Right cardiac atrium (tissue), 5 donors: Measurements from ENCODE around the gene NAPB. TPM values are rescaled to one million over a fixed set of nuclear protein-coding genes. Genes with fewer than 3 reads are reported as not detected.

Experiments
- ATAC-seq, 2 donors: fragments of 200-7000 bp; cut with Tn5 transposase; one replicate each; pipeline versions ENCODE4 v1.8.0 to v1.9.1; 2020; ENCODE audit warnings: moderate library complexity in 2 of 2, mild to moderate bottlenecking in 1 of 2
- DNase-seq, 3 donors: peaks; one replicate each; pipeline ENCODE4 v3.0.0-alpha.2; 2020
- H3K27ac ChIP-seq: one replicate; pipeline ENCODE4 v1.5.1; 2013; ENCODE audit warnings: mild to moderate bottlenecking, low read length, control low read depth, moderate library complexity
- H3K27me3 ChIP-seq: one replicate; pipeline ENCODE4 v1.6.1; 2013; ENCODE audit not compliant: control insufficient read depth, insufficient read depth
- H3K4me1 ChIP-seq: one replicate; pipeline ENCODE4 v1.6.1; 2013; ENCODE audit warnings: low read length; ENCODE audit not compliant: control insufficient read depth, insufficient read depth
- H3K4me3 ChIP-seq: one replicate; pipeline ENCODE4 v1.5.1; 2013; ENCODE audit warnings: low read length, control low read depth
- H3K9me3 ChIP-seq: one replicate; pipeline ENCODE4 v1.6.1; 2013; ENCODE audit warnings: low read length; ENCODE audit not compliant: control insufficient read depth
- WGBS: extraction: QIAGEN DNeasy Blood & Tissue Kit; methylation state at CpG from one replicate; pipeline ENCODE4 v1.1.7; 2013; 5-methylcytosine and 5-hydroxymethylcytosine counted together
- intact Hi-C, 4 donors: fragments of 100-400 bp; cut with DNase I; formaldehyde crosslinking; loops; one replicate each; pipeline versions ENCODE4 v1.11.0 to v1.14.0; 2022 to 2023
- polyA plus RNA-seq: library from polyadenylated mRNA; stranded (reverse); fragments of 200-250 nt; gene quantifications from one replicate; pipeline ENCODE4 v1.2.3, GENCODE V29; 2013
- total RNA-seq, 4 donors: library from RNA; stranded (reverse); fragmentation: NEBNext Ultra II Directional; extraction: Animal tissue kit (Norgen Biotek cat#: 25700); gene quantifications; one replicate each; pipeline ENCODE4 v1.2.1, GENCODE V29; 2021
- donor health status: healthy with polysubstance abuse.
- donor health status: DM: no; HTN: yes; CAD: no.
- donor health status: DM: no; HTN: no; CAD: no.
- donor health status: DM: no; HTN: yes; CAD: no; lungs with severe emphysema.
- donor health status: DM: yes; HTN: yes; CAD: no.

Gene NAPB
- total and polyA plus RNA-seq, 5 donors = 4.3 to 8.7 (median 7.6) TPM

DNA sequence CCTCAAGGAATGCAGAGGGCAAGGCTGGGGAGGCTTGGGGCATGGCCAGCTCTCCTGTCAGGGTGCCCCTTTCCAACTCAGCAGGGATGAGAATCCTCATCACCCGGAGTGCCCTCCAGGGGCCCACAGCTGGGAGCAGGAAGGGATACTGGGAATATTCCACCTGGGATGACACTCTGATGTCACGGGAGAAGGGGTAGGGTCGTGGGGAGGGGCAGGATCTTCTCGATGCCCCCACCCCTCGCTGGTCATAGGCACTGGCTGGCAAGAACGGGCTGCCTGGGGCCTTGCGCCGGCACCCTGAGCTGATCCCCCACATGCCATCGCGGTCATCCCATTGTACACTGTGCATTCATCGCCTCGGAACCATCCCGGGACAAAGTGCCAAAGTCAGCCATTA lies 81.3 kb downstream of the NAPB start:
- ATAC-seq = peak in 1 of 2 donors; percentile 39

DNA sequence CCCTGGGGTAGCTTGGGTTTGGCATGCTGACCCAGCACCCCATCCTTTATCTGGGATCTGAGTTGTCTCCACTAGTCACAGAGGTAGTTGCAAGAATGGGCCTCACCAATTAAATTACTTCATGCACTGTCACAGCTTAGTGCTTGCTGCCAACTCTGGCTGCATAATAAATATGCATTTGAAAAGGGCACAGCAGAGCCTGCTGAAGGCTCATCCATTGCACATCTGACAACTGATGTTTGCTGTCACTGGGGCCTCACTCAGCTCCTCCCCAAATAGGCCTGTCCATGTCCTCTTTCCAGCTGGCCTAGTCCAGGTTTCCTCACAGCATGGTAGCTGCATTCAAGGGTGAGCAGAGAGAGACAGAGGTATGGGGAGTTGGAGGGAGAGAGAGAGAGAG lies 84.0 kb downstream of the NAPB start:
- Histone ChIP-seq H3K4me1 (no peaks in the 10 kb centered on the region), H3K27me3 (no peaks in the 10 kb centered on the region), H3K27ac (no peak overlapping the region), H3K9me3 (no peaks in the 10 kb centered on the region), H3K4me3 (no peak overlapping the region)
- ATAC-seq (no peak), DNase-seq (no peak)
- intact Hi-C loops = loop anchor here in 3 of 4 donors (10.0 kb wide), 2 partner anchors 93 to 643 kb away; no protein-coding TSS in a partner anchor

More for the DNA sequence above, 81.3 kb downstream of the NAPB start:
- Histone ChIP-seq H3K4me3 (no peak overlapping the region), H3K9me3 (no peaks in the 10 kb centered on the region), H3K4me1 (no peaks in the 10 kb centered on the region), H3K27ac (no peak overlapping the region), H3K27me3 (no peaks in the 10 kb centered on the region)
- intact Hi-C loops = loop anchor here (2.0 to 10.0 kb wide), 7 partner anchors 95 to 649 kb away; partner anchors contain the start of gene SSTR4 (in 1 of the 4)
- 75% methylated on average over 13 of the region's 13 CpGs for WGBS
- peak in 1 of 3 donors; percentile 62 for DNase-seq

DNA sequence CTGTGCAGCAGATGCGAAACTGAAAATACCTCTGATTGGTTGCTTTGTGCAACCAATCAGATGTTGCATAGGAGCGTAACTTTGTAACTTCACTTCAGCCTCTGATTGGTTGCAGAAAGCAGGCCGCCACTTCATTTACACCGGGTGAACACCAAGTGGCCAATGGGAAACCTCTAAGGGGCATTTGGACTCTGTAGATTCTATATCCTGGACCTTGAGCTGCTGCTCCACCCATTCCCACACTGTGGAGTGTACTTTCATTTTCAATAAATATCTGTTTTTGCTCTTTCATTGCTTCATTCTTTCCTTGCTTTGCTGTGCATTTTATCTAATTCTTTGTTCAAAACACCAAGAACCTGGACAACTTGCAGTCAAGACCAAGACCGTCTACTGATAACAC lies 84.8 kb downstream of the NAPB start:
- H3K27me3 ChIP-seq = no peaks in the 10 kb centered on the region
- WGBS = 95% methylated on average over 5 of the region's 5 CpGs
- intact Hi-C loops = loop anchor here in 3 of 4 donors (10.0 kb wide), 2 partner anchors 92 to 642 kb away; no protein-coding TSS in a partner anchor
- no peak for ATAC-seq
- H3K27ac ChIP-seq = no peak overlapping the region
- no peak overlapping the region for H3K4me3 ChIP-seq
- H3K9me3 ChIP-seq = no peaks in the 10 kb centered on the region
- H3K4me1 ChIP-seq = no peaks in the 10 kb centered on the region
- no peak for DNase-seq

DNA sequence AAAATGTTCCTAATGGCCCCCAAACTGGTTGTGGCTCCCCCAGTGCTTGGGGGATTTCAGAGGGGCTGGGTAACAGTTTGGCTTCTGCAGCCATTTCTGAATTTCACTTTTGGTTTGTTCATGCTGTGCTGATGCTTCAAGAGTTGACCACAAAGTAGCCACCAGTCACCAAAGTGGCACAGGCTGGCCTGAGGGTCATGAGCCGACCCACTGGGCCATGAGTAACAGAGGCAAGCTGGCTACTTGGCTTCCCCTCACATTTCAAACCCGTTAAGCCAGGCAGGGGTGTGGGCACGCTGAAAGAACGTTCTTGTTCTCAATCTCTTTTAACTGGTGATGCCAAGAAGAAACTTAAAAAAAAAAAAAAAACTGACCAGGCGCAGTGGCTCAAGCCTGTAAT lies 85.8 kb downstream of the NAPB start:
- DNase-seq (no peak), ATAC-seq (no peak)
- H3K27me3 ChIP-seq = no peaks in the 10 kb centered on the region
- H3K4me1 ChIP-seq = no peaks in the 10 kb centered on the region
- intact Hi-C loops = loop anchor here in 3 of 4 donors (10.0 kb wide), 2 partner anchors 91 to 641 kb away; no protein-coding TSS in a partner anchor
- no peak overlapping the region for H3K27ac ChIP-seq
- WGBS = 93% methylated on average over 5 of the region's 5 CpGs
- H3K9me3 ChIP-seq = no peaks in the 10 kb centered on the region
- H3K4me3 ChIP-seq = no peak overlapping the region

DNA sequence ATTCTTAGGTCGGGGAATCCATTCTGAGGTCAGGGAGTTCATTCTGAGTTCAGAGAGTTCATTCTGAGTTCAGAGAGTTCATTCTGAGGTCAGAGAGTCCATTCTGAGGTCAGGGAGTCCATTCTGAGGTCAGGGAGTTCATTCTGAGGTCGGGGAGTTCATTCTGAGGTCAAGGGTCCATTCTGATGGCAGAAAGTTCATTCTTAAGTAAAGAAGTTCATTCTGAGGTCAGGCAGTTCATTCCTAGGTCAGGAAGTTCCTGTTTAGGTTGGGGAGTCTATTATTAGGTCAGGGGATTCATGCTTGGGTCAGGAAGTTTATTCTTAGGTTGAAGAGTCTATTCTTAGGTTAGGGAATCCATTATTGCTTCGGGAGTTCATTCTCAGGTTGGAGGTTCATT lies 87.2 kb downstream of the NAPB start:
- Histone ChIP-seq H3K4me1 (no peaks in the 10 kb centered on the region), H3K27ac (no peak overlapping the region), H3K27me3 (no peaks in the 10 kb centered on the region), H3K4me3 (no peak overlapping the region), H3K9me3 (no peaks in the 10 kb centered on the region)
- intact Hi-C loops = loop anchor here in 3 of 4 donors (10.0 kb wide), 2 partner anchors 89 to 639 kb away; no protein-coding TSS in a partner anchor
- no peak for DNase-seq
- no peak for ATAC-seq
- WGBS = 64% methylated on average over 3 of the region's 3 CpGs

DNA sequence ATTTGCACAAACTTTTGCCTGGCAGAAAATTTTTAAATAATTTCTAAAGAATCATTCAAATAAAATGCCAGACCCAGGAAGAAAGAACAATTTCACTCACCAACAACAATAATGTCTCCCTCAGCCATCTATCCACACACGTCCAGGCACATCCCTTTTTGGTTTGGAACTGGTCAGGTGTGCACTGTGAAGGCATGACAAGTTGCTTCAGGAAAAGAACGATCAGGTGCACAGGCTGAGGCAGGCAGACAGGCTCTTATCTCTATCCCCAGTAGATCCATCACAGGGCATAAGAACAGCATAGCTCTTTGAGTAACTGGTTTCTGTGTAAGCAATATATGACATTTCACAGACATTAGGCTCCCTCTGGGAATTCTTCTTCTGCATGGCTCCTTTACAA lies 88.8 kb downstream of the NAPB start:
- ATAC-seq = no peak
- 63% methylated on average over 2 of the region's 2 CpGs for WGBS
- intact Hi-C loops = loop anchor here in 3 of 4 donors (10.0 kb wide), 2 partner anchors 88 to 638 kb away; no protein-coding TSS in a partner anchor

DNA sequence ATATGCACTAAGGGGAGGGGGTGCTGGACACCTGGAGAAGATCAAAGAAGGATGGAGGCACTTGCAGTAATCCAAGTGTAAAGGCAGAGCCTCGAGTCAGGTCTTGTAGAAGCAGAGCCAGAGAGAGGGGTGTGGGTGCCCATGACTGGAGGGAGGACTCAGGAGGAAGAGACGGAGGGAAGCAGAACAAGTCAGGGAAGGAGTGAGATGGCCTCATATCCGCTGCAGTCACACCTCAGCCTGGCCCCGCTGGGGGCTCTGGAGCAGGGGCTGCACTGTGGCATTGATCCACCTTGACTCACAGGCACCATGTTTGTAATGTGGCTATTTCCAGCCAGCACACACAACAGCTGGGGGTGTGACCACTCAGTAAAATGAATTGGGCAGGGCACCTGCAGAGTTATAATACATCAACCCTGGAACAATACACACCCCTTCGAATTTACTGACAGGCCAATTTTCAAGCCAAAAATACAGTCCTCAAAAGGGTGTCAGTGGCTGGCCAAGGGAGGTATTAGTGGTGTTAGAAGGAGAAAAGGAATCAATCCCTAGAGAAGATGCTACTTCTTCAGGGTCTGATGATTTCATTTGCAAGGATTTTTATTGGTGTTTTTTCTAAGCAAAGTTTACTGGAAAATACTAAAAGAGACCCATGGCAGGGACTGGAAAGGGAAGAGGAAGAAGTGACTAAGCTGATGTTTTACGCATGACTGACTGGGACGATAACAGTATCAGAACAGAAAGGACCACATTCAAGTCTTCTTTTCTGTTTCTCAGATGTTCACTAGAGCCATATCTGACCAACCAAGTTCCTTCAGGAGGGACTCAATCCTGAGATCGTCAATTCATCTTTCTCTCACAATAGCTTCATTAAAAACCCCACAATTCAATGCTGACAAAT lies 89.6 kb downstream of the NAPB start:
- Histone ChIP-seq H3K4me3 (no peak overlapping the region), H3K9me3 (no peaks in the 10 kb centered on the region), H3K4me1 (no peaks in the 10 kb centered on the region), H3K27me3 (no peaks in the 10 kb centered on the region), H3K27ac (no peak overlapping the region)
- WGBS = 80% methylated on average over 8 of the region's 8 CpGs
- intact Hi-C loops = loop anchor here in 3 of 4 donors (10.0 kb wide), 2 partner anchors 87 to 637 kb away; no protein-coding TSS in a partner anchor
- ATAC-seq = peak in 1 of 2 donors; percentile 84
- DNase-seq = no peak

More for the DNA sequence above, 88.8 kb downstream of the NAPB start:
- no peak overlapping the region for H3K4me3 ChIP-seq
- no peak overlapping the region for H3K27ac ChIP-seq
- no peaks in the 10 kb centered on the region for H3K4me1 ChIP-seq
- no peak for DNase-seq
- H3K9me3 ChIP-seq = no peaks in the 10 kb centered on the region
- H3K27me3 ChIP-seq = no peaks in the 10 kb centered on the region

DNA sequence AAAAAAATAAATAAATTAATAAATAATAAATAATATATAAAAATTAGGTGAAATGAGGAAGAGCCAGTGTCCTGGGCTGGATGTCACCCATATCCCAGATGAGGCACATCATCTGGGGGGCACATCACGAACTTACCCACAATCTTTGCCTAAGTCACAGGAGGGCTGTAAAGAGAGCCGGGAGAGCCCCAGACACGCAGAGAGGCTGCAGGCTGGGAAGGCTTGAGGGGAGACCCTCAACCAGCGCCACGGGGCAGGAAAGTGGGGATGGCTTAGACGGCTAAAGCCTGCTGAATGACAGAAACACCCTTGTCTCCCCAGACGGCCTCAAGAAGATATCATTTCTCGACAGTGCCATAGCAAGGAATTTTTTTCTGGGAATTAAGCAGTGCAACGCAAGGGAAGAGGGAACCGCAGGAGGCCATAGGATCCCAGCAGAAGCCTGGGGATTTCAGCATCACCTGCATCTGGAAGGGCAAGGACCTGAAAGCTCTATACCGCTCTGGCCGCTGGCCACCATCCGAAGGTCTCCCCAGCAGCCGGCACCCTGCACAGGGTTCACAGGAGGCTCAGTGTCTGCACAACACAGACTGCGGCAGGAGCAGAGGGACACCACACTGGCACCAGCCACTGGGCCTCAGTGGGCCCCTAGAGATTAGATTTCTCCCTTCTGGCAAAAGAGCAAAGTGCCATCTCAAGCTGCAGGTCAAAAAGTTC lies 93.5 kb downstream of the NAPB start:
- intact Hi-C loops = no loop called here
- no peak for DNase-seq
- no peaks in the 10 kb centered on the region for H3K4me1 ChIP-seq
- no peak overlapping the region for H3K4me3 ChIP-seq
- WGBS = 93% methylated on average over 15 of the region's 15 CpGs
- H3K9me3 ChIP-seq = no peaks in the 10 kb centered on the region
- H3K27ac ChIP-seq = no peak overlapping the region
- ATAC-seq = no peak
- no peaks in the 10 kb centered on the region for H3K27me3 ChIP-seq

DNA sequence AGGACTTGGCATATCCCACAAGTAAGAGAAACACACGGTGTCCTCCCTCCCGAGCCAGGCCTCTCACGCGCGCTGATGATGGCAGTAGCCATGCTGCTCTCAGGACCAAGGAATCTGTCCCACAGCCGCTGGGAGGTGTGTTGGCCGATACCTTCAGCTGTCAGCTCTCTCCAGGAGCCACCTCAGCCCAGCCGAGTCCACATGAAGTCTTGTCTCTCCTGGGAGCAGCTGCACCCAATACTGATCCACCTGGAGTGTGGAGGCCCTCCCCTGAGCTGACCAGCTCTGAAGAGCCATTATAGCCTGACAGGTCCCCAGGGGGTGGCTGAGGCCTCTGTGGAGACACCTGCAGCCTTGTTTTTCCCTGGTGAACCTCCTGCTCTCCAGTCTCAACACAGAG lies 94.5 kb downstream of the NAPB start:
- DNase-seq (no peak), ATAC-seq (no peak)
- H3K4me1 ChIP-seq = no peaks in the 10 kb centered on the region
- WGBS = 91% methylated on average over 8 of the region's 8 CpGs
- no peaks in the 10 kb centered on the region for H3K27me3 ChIP-seq
- H3K27ac ChIP-seq = no peak overlapping the region
- no peaks in the 10 kb centered on the region for H3K9me3 ChIP-seq
- no peak overlapping the region for H3K4me3 ChIP-seq
- intact Hi-C loops = no loop called here

DNA sequence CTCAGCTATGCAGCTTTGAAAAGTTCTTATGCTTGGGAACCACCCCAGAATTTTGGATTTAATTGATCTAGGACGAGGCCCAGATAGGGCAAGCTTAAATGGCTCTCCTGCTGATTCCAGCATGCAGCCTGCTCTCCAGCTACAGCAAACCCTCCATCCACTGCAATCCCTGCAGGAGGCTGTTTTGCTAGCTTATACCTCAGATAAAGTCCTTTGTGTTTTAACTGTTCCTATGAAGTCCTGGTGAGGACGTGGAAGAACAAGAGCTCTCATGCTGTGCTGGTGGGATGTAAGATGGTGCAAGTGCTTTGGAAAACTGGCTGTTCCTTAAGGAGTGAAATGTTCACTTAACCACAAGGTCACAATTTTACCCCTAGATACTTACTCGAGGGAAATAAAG lies 96.2 kb downstream of the NAPB start:
- Histone ChIP-seq H3K4me3 (no peak overlapping the region), H3K9me3 (no peaks in the 10 kb centered on the region), H3K27ac (no peak overlapping the region), H3K27me3 (no peaks in the 10 kb centered on the region), H3K4me1 (no peaks in the 10 kb centered on the region)
- ATAC-seq (no peak), DNase-seq (no peak)
- intact Hi-C loops = no loop called here
- WGBS = 80% methylated on average over 3 of the region's 3 CpGs
